ENCODE data around the gene U2SURP.

GRCh38 chr3:143010024-143010423 is 8.7 kb downstream of the U2SURP start:
- no peak for TF ChIP-seq CTCF (conservative IDR thresholded peaks at IDR 0.05 in 1 of 2, IDR thresholded peaks at IDR 0.05 in 1 of 2; ENCODE audit: low read depth in 1 of 2, low read length in 2 of 2)
- no peak for TF ChIP-seq EZH2 (IDR thresholded peaks at IDR 0.05; ENCODE audit: low read length, missing control alignments)

Data from fibroblast of lung (primary cell).